HepG2 (cell line): ENCODE measurements around the gene KLF6. TPM values are rescaled to one million over a fixed set of nuclear protein-coding genes. Genes with fewer than 3 reads are reported as not detected.

Experiments used
- ATAC-seq: fragments of 200-7000 bp; cut with Tn5 transposase; 3 replicates; pipeline ENCODE4 v1.9.1; 2020; ENCODE audit warnings: mild to moderate bottlenecking, moderate library complexity
- BruUV-seq: library from RNA; stranded (reverse); fragments of 400-500 nt; replicated peaks from 2 replicates; lab custom pipeline; 2021; lab: Mats Ljungman, UMichigan
- CTCF ChIA-PET: fragments of 300-600 bp; formaldehyde crosslinking; extraction: SDS; loops from one replicate; lab custom pipeline; 2021; ENCODE audit warnings: low total read pairs, inconsistent platforms, low intra/inter-chr PET ratio; lab: Yijun Ruan, JAX
- POLR2A ChIA-PET: fragments of 350-600 bp; sonication (Branson Sonifier 250); formaldehyde crosslinking; loops from one replicate; lab custom pipeline; 2020; ENCODE audit warnings: antibody characterized with exemption, inconsistent platforms; lab: Yijun Ruan, JAX
- DNase-seq: peaks from one replicate; pipeline ENCODE4 v3.0.0-alpha.2; 2015; ENCODE audit warnings: low spot score
- FAIRE-seq: peaks from 3 replicates; lab custom pipeline; 2011; peaks lifted over from hg19 to GRCh38; lab: Jason Lieb, UNC
- H2AFZ ChIP-seq: one replicate; pipeline ENCODE4 v1.6.1; 2011; ENCODE audit warnings: low read length, inconsistent platforms
- H3K27ac ChIP-seq: fragments of 300-600 bp; 3 replicates; pipeline ENCODE4 v1.8.0; 2011; ENCODE audit warnings: mixed run types, mild to moderate bottlenecking, mixed read lengths, low read length, inconsistent platforms; ENCODE audit not compliant: insufficient read depth; ENCODE audit errors: extremely low read length
- H3K27me3 ChIP-seq, 2 experiments: fragments of 200-600 bp in 1 of 2; 2 replicates in 1 of 2; 3 replicates in 1 of 2; pipeline versions ENCODE4 v1.6.0 to v1.8.0; 2011; ENCODE audit warnings: low read length in 2 of 2, mild to moderate bottlenecking in 2 of 2, moderate library complexity in 2 of 2, inconsistent platforms in 1 of 2; ENCODE audit not compliant: insufficient read depth in 2 of 2, control insufficient read depth in 1 of 2
- H3K36me3 ChIP-seq, 2 experiments: fragments of 200-600 bp in 1 of 2; replicated peaks in 1 of 2; 2 replicates in 1 of 2; 3 replicates in 1 of 2; pipeline versions ENCODE4 v1.5.1 to v1.8.0; 2011; ENCODE audit warnings: low read length in 2 of 2, inconsistent platforms in 1 of 2; ENCODE audit not compliant: insufficient read depth in 2 of 2, control insufficient read depth in 1 of 2
- H3K4me1 ChIP-seq: 2 replicates; pipeline ENCODE4 v1.5.1; 2012; ENCODE audit warnings: low read length, inconsistent platforms; ENCODE audit not compliant: insufficient read depth
- H3K4me2 ChIP-seq: 2 replicates; pipeline ENCODE4 v1.6.0; 2011; ENCODE audit warnings: low read depth, low read length, inconsistent platforms
- H3K4me3 ChIP-seq, 3 experiments: fragments of 200-600 bp in 1 of 3; sonication (generic), shearing (Covaris generic) in 1 of 3; replicated peaks in 1 of 3; 2 replicates each; pipeline ENCODE4 v1.5.1; 2011 to 2016; ENCODE audit warnings: low read length in 3 of 3, inconsistent platforms in 2 of 3, low read depth in 2 of 3, mild to moderate bottlenecking in 2 of 3, control low read depth in 1 of 3, mixed read lengths in 1 of 3; ENCODE audit not compliant: insufficient read depth in 1 of 3
- H3K79me2 ChIP-seq: one replicate; pipeline ENCODE4 v1.6.1; 2011; ENCODE audit warnings: low read length, inconsistent platforms; ENCODE audit not compliant: insufficient read depth
- H3K9ac ChIP-seq: 2 replicates; pipeline ENCODE4 v1.6.0; 2011; ENCODE audit warnings: mild to moderate bottlenecking, low read depth, low read length, inconsistent platforms; ENCODE audit not compliant: insufficient read depth
- H3K9me3 ChIP-seq: 2 replicates; pipeline ENCODE4 v1.5.1; 2012; ENCODE audit warnings: mild to moderate bottlenecking, low read length
- H4K20me1 ChIP-seq: 2 replicates; pipeline ENCODE4 v1.6.0; 2011; ENCODE audit warnings: inconsistent platforms, mild to moderate bottlenecking, low read length, moderate library complexity; ENCODE audit not compliant: insufficient read depth
- CEBPB ChIP-seq: IDR thresholded peaks from 2 replicates; pipeline ENCODE4 v1.6.1; 2011; ENCODE audit warnings: low read depth, low read length, improper control_type of control experiment, borderline replicate concordance
- MTERF4 ChIP-seq: sonication (generic); formaldehyde crosslinking; IDR thresholded peaks from 2 replicates; pipeline ENCODE4 v1.8.0; 2023; ENCODE audit warnings: mild to moderate bottlenecking, missing genetic modification reagents
- POLR2A ChIP-seq, 2 experiments: IDR thresholded peaks; 2 replicates each; pipeline ENCODE4 v1.6.1; 2011; ENCODE audit warnings: low read depth in 2 of 2, low read length in 2 of 2, mild to moderate bottlenecking in 1 of 2, moderate library complexity in 1 of 2; ENCODE audit not compliant: insufficient read depth in 1 of 2
- RBFOX2 ChIP-seq: fragments of 200-400 bp; formaldehyde crosslinking; IDR thresholded peaks from 2 replicates; pipeline ENCODE4 v1.6.1; 2017; ENCODE audit warnings: low read depth, mild to moderate bottlenecking, low read length
- RBM22 ChIP-seq: fragments of 200-400 bp; formaldehyde crosslinking; optimal IDR thresholded peaks from 2 replicates; pipeline ENCODE3; 2017; ENCODE audit warnings: mild to moderate bottlenecking, low read length, moderate library complexity
- TBL1XR1 ChIP-seq: fragments of 150-350 bp; IDR thresholded peaks from 2 replicates; pipeline ENCODE4 v1.6.1; 2014; ENCODE audit warnings: borderline replicate concordance, low read length; ENCODE audit not compliant: partially characterized antibody
- ZNF20 ChIP-seq: sonication (generic); formaldehyde crosslinking; IDR thresholded peaks from 2 replicates; pipeline ENCODE4 v1.4.0; 2020; ENCODE audit warnings: mild to moderate bottlenecking, moderate library complexity, missing genetic modification reagents
- WGBS: methylation state at CpG from one replicate; pipeline ENCODE4 v1.1.6; 2017; ENCODE audit warnings: low lambda C conversion rate; 5-methylcytosine and 5-hydroxymethylcytosine counted together
- in situ Hi-C: cut with HindIII; loops from 2 replicates; pipeline ENCODE4 v1.10.0; 2017; ENCODE audit warnings: low pct_unique_long_range_greater_than_20kb; ENCODE audit not compliant: extremely low pct_ligation_motif_present
- intact Hi-C: fragments of 100-400 bp; cut with micrococcal nuclease; formaldehyde crosslinking; loops from one replicate; pipeline ENCODE4 v1.10.0; 2022; ENCODE audit not compliant: unreplicated experiment
- polyA plus RNA-seq, 8 experiments: library from polyadenylated mRNA; depleted of rRNA in 3 of 8; stranded (reverse) in 7 of 8; unstranded in 1 of 8; fragments of >200 nt; fragmentation: Illumina TruSeq in 4 of 8; extraction: Trizol in 4 of 8; gene quantifications; 2 replicates each; pipeline versions ENCODE4 v1.2.1 to v1.2.3, GENCODE V29; 2011 to 2016; ENCODE audit warnings: low read depth in 4 of 8, missing spikeins in 1 of 8, mixed read lengths in 1 of 8; ENCODE audit not compliant: insufficient read depth in 1 of 8
- total RNA-seq, 5 experiments: library from RNA; depleted of rRNA; stranded (reverse); fragments of >200 nt; fragmentation: Illumina TruSeq; extraction: Trizol; gene quantifications; 2 replicates each; pipeline ENCODE4 v1.2.3, GENCODE V29; 2016; ENCODE audit warnings: low read depth in 1 of 5

The KLF6 gene
- total and polyA plus RNA-seq, 2 of the 13 experiments (the other 11 are each of a cell fraction or from before 2014, with no cell fraction given): 27.0 to 71.9 TPM

GRCh38 chr10:3777981-3778691 is 6.9 kb downstream of the KLF6 start:
- no peak overlapping the region for H3K9ac ChIP-seq
- DNase-seq (no peak), ATAC-seq (no peak), FAIRE-seq (no peak)
- no peak overlapping the region for H3K4me3 ChIP-seq
- no peak overlapping the region for H3K27ac ChIP-seq
- peaks cover 62% of the 10 kb centered on the region for H4K20me1 ChIP-seq
- TF ChIP-seq CEBPB (peak; percentile 50; the same call in 1 of the 2 replicates), POLR2A (IDR thresholded peaks at IDR 0.05; ENCODE audit: insufficient read depth in 1 of 2, low read depth in 2 of 2, low read length in 2 of 2) (peak; percentile 25 to 49; a peak in 3 of 4 replicates), RBM22 (peak; percentile 36), RBFOX2 (peak; percentile 71), MTERF4 (CRISPR knock-in tag) (no peak), TBL1XR1 (peak; percentile 40), ZNF20 (CRISPR knock-in tag) (no peak)
- H3K27me3 ChIP-seq: no peaks in the 10 kb centered on the region; a peak in 1 of 5 replicates
- no peak overlapping the region for H2AFZ ChIP-seq
- H3K4me1 ChIP-seq: peaks cover 49% of the 10 kb centered on the region
- H3K9me3 ChIP-seq: no peaks in the 10 kb centered on the region
- peaks cover 46% of the 10 kb centered on the region for H3K79me2 ChIP-seq
- CTCF ChIA-PET: no interaction called here
- in situ Hi-C loops: no loop called here
- BruUV-seq: no TSS peak
- peak overlapping the region; percentile 10; the same call in 1 of the 2 replicates for H3K4me2 ChIP-seq
- H3K36me3 ChIP-seq: peaks cover 26 to 57% of the 10 kb centered on the region in 2 experiments
- POLR2A ChIA-PET: interaction anchor here (1.2 to 2.4 kb wide), 3 partner anchors 7 to 34 kb away, joined by 3 to 11 read pairs (median 8); partner anchors contain the start of gene KLF6
- 96% methylated on average over 7 of the region's 7 CpGs for WGBS
- intact Hi-C loops: loop anchor here (10.0 kb wide), 1 partner anchor 543 kb away; no protein-coding TSS in a partner anchor
